Esophagus muscularis mucosa (tissue), 4 donors: Measurements from ENCODE around the gene ZDHHC22.

Experiments used
- EP300 ChIP-seq: sonication (generic); formaldehyde crosslinking; IDR thresholded peaks from one replicate; pipeline ENCODE4 v1.6.1; 2017; ENCODE audit warnings: antibody characterized with exemption
- POLR2A ChIP-seq: fragments of 450-650 bp; IDR thresholded peaks from one replicate; pipeline ENCODE4 v1.6.1; 2017; ENCODE audit warnings: antibody characterized with exemption, moderate library complexity, mild to moderate bottlenecking, low read depth
- POLR2AphosphoS5 ChIP-seq, 2 donors: sonication (generic); formaldehyde crosslinking; IDR thresholded peaks; one replicate each; pipeline ENCODE4 v1.6.1; 2017; ENCODE audit warnings: antibody characterized with exemption in 2 of 2
- TF ChIP-seq, protein P1 (sequence below), 3 experiments: fragments of 200-600 bp in 2 of 3; fragments of 450-650 bp in 1 of 3; sonication (generic) in 2 of 3; IDR thresholded peaks; one replicate each; pipeline ENCODE4 v1.5.1; 2017 to 2019; ENCODE audit warnings: antibody characterized with exemption in 3 of 3, mild to moderate bottlenecking in 2 of 3, moderate library complexity in 1 of 3

- TF ChIP-seq, protein P1, sequence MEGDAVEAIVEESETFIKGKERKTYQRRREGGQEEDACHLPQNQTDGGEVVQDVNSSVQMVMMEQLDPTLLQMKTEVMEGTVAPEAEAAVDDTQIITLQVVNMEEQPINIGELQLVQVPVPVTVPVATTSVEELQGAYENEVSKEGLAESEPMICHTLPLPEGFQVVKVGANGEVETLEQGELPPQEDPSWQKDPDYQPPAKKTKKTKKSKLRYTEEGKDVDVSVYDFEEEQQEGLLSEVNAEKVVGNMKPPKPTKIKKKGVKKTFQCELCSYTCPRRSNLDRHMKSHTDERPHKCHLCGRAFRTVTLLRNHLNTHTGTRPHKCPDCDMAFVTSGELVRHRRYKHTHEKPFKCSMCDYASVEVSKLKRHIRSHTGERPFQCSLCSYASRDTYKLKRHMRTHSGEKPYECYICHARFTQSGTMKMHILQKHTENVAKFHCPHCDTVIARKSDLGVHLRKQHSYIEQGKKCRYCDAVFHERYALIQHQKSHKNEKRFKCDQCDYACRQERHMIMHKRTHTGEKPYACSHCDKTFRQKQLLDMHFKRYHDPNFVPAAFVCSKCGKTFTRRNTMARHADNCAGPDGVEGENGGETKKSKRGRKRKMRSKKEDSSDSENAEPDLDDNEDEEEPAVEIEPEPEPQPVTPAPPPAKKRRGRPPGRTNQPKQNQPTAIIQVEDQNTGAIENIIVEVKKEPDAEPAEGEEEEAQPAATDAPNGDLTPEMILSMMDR (IDR thresholded peaks at IDR 0.05): peak in 2 of 3 experiments; percentile 23 to 32
- no peak for TF ChIP-seq POLR2A
- TF ChIP-seq EP300: no peak
- no peak for TF ChIP-seq POLR2AphosphoS5 (IDR thresholded peaks at IDR 0.05)
Measured at GRCh38 chr14:77151918-77152588, 10.5 kb upstream of the ZDHHC22 start.
